Myocyte (in vitro differentiated cells): ENCODE measurements around the gene GCAT. TPM values are rescaled to one million over a fixed set of nuclear protein-coding genes. Genes with fewer than 3 reads are reported as not detected.
"Not testable (repeated sequence)": the region's sequence is repeated elsewhere in the genome, so short reads cannot be mapped to it uniquely, and the experiment has no call there.

Source experiments
- DNase-seq: peaks from one replicate; pipeline ENCODE4 v3.0.0-alpha.2; 2012; ENCODE audit warnings: low read depth
- total RNA-seq: library from RNA; depleted of rRNA; stranded (reverse); fragments of >200 nt; gene quantifications from 2 replicates; pipeline ENCODE4 v1.2.3, GENCODE V29; 2014

Gene GCAT
- total RNA-seq, 1 donor from 2014 or later: 55.5 TPM

- DNase-seq: peak; percentile 85
Observed at GRCh38 chr22:37782340-37783168, 25.2 kb upstream of the GCAT start.

GRCh38 chr22:37784829-37785495 lies 22.8 kb upstream of the GCAT start:
- no peak for DNase-seq

- no peak for DNase-seq
Observed at GRCh38 chr22:37790234-37790633, 17.5 kb upstream of the GCAT start.

- DNase-seq: no peak
Observed at GRCh38 chr22:37792494-37792893, 15.2 kb upstream of the GCAT start.

GRCh38 chr22:37794376-37794775 lies 13.4 kb upstream of the GCAT start:
- DNase-seq: no peak

- DNase-seq: no peak
Observed at GRCh38 chr22:37796079-37796478, 11.7 kb upstream of the GCAT start.

GRCh38 chr22:37797259-37797658 lies 10.5 kb upstream of the GCAT start:
- DNase-seq: not testable (repeated sequence)

- no peak for DNase-seq
Observed at GRCh38 chr22:37797874-37798500, 9.7 kb upstream of the GCAT start.

GRCh38 chr22:37799979-37800378 lies 7.8 kb upstream of the GCAT start:
- DNase-seq: not testable (repeated sequence)

GRCh38 chr22:37801946-37802309 lies 5.8 kb upstream of the GCAT start:
- no peak for DNase-seq

GRCh38 chr22:37802310-37803194 lies 5.2 kb upstream of the GCAT start:
- peak; percentile 62 for DNase-seq

GRCh38 chr22:37803195-37803638 lies 4.5 kb upstream of the GCAT start:
- DNase-seq: no peak

GRCh38 chr22:37803639-37804351 lies 3.9 kb upstream of the GCAT start:
- no peak for DNase-seq

GRCh38 chr22:37804352-37804880 lies 3.3 kb upstream of the GCAT start:
- DNase-seq: no peak

GRCh38 chr22:37804881-37805809 lies 2.6 kb upstream of the GCAT start:
- DNase-seq: peak; percentile 84

GRCh38 chr22:37805810-37806277 lies 1.9 kb upstream of the GCAT start:
- DNase-seq: no peak

GRCh38 chr22:37806409-37807333 lies 1.1 kb upstream of the GCAT start:
- DNase-seq: peak; percentile 26

GRCh38 chr22:37808294-37808657 lies 542 bp downstream of the GCAT start:
- no peak for DNase-seq
